Skin epidermis (tissue), 12 donors: Measurements from ENCODE around the gene CREM.
"Not testable (repeated sequence)": the region's sequence is repeated elsewhere in the genome, so short reads cannot be mapped to it uniquely, and the experiment has no call there.

Source experiments
- H3K27ac ChIP-seq, 21 experiments: fragments of 200-600 bp; sonication (generic) in 11 of 21; one replicate each; pipeline ENCODE4 v1.5.0; 2020; ENCODE audit warnings: mild to moderate bottlenecking in 3 of 21, inconsistent platforms in 2 of 21, moderate library complexity in 2 of 21
- H3K4me3 ChIP-seq, 7 experiments: fragments of 200-600 bp; sonication (generic) in 2 of 7; one replicate each; pipeline ENCODE4 v1.5.0; 2020; ENCODE audit warnings: inconsistent platforms in 2 of 7, mild to moderate bottlenecking in 2 of 7, moderate library complexity in 1 of 7

Gene CREM

GRCh38 chr10:35214607-35215020 lies 88.0 kb downstream of the CREM start:
- H3K27ac ChIP-seq = no peak overlapping the region
- H3K4me3 ChIP-seq = no peak overlapping the region

- Histone ChIP-seq H3K4me3 (no peak overlapping the region), H3K27ac (no peak overlapping the region)
These were observed 88.5 kb downstream of the CREM start for GRCh38 chr10:35215107-35215506.

- Histone ChIP-seq H3K4me3 (no peak overlapping the region), H3K27ac (peak overlapping the region in 5 of 21 experiments; percentile 10 to 41 (median 29))
These were observed 89.8 kb downstream of the CREM start for GRCh38 chr10:35216303-35216905.

GRCh38 chr10:35216956-35217355 lies 90.3 kb downstream of the CREM start:
- peak overlapping the region in 6 of 21 experiments; percentile 10 to 41 (median 30) for H3K27ac ChIP-seq
- H3K4me3 ChIP-seq = not testable (repeated sequence)

- H3K4me3 ChIP-seq = no peak overlapping the region
- H3K27ac ChIP-seq = peak overlapping the region in 3 of 21 experiments; percentile 19 to 32 (median 31)
These were observed 90.8 kb downstream of the CREM start for GRCh38 chr10:35217455-35217854.

GRCh38 chr10:35218339-35218955 lies 91.8 kb downstream of the CREM start:
- no peak overlapping the region for H3K4me3 ChIP-seq
- H3K27ac ChIP-seq = peak overlapping the region in 4 of 21 experiments; percentile 31 to 49 (median 42)

- H3K27ac ChIP-seq = no peak overlapping the region
These were observed 92.6 kb downstream of the CREM start for GRCh38 chr10:35219292-35219691.

GRCh38 chr10:35219891-35220890 lies 93.5 kb downstream of the CREM start:
- Histone ChIP-seq H3K4me3 (no peak overlapping the region), H3K27ac (no peak overlapping the region)

More at GRCh38 chr10:35219292-35219691, 92.6 kb downstream of the CREM start:
- H3K4me3 ChIP-seq = no peak overlapping the region

- Histone ChIP-seq H3K4me3 (no peak overlapping the region), H3K27ac (no peak overlapping the region)
These were observed 96.4 kb downstream of the CREM start for GRCh38 chr10:35223016-35223415.

GRCh38 chr10:35224045-35224740 lies 97.5 kb downstream of the CREM start:
- no peak overlapping the region for H3K4me3 ChIP-seq
- no peak overlapping the region for H3K27ac ChIP-seq

GRCh38 chr10:35225204-35225603 lies 98.6 kb downstream of the CREM start:
- H3K27ac ChIP-seq = no peak overlapping the region
- no peak overlapping the region for H3K4me3 ChIP-seq

GRCh38 chr10:35226507-35226906 lies 99.9 kb downstream of the CREM start:
- H3K27ac ChIP-seq = no peak overlapping the region
- no peak overlapping the region for H3K4me3 ChIP-seq

- Histone ChIP-seq H3K4me3 (no peak overlapping the region), H3K27ac (no peak overlapping the region)
These were observed 101.4 kb downstream of the CREM start for GRCh38 chr10:35228058-35228457.

GRCh38 chr10:35231646-35232045 lies 105.0 kb downstream of the CREM start:
- H3K4me3 ChIP-seq = no peak overlapping the region
- H3K27ac ChIP-seq = no peak overlapping the region

- H3K4me3 ChIP-seq = no peak overlapping the region
- H3K27ac ChIP-seq = no peak overlapping the region
These were observed 105.9 kb downstream of the CREM start for GRCh38 chr10:35232527-35232926.

GRCh38 chr10:35234073-35234472 lies 107.4 kb downstream of the CREM start:
- H3K27ac ChIP-seq = no peak overlapping the region

GRCh38 chr10:35236739-35237138 lies 110.1 kb downstream of the CREM start:
- no peak overlapping the region for H3K4me3 ChIP-seq
- no peak overlapping the region for H3K27ac ChIP-seq

More at GRCh38 chr10:35234073-35234472, 107.4 kb downstream of the CREM start:
- no peak overlapping the region for H3K4me3 ChIP-seq

- H3K27ac ChIP-seq = no peak overlapping the region
- no peak overlapping the region for H3K4me3 ChIP-seq
These were observed 111.3 kb downstream of the CREM start for GRCh38 chr10:35237766-35238512.

GRCh38 chr10:35244549-35244948 lies 117.9 kb downstream of the CREM start:
- Histone ChIP-seq H3K27ac (no peak overlapping the region), H3K4me3 (no peak overlapping the region)
